GM10248 (cell line): ENCODE data around the gene PTPN2.

Experiments used
- CTCF ChIA-PET: fragments of 300-600 bp; sonication (Branson Sonifier 250); formaldehyde crosslinking; extraction: SDS; loops from one replicate; lab custom pipeline; 2021; ENCODE audit warnings: antibody characterized with exemption; lab: Yijun Ruan, JAX
- POLR2A ChIA-PET: fragments of 350-650 bp; sonication (Branson Sonifier 250); formaldehyde crosslinking; extraction: SDS; loops from one replicate; lab custom pipeline; 2020; ENCODE audit warnings: antibody characterized with exemption; lab: Yijun Ruan, JAX
- DNase-seq: peaks from one replicate; pipeline ENCODE4 v3.0.0; 2012; ENCODE audit errors: extremely low spot score
- TF ChIP-seq, protein P1 (sequence below): IDR thresholded peaks from 2 replicates; pipeline ENCODE4 v1.5.1; 2012; ENCODE audit warnings: mild to moderate bottlenecking, low read depth; ENCODE audit errors: extremely low read depth, missing control alignments, control extremely low read depth

The PTPN2 gene

DNA sequence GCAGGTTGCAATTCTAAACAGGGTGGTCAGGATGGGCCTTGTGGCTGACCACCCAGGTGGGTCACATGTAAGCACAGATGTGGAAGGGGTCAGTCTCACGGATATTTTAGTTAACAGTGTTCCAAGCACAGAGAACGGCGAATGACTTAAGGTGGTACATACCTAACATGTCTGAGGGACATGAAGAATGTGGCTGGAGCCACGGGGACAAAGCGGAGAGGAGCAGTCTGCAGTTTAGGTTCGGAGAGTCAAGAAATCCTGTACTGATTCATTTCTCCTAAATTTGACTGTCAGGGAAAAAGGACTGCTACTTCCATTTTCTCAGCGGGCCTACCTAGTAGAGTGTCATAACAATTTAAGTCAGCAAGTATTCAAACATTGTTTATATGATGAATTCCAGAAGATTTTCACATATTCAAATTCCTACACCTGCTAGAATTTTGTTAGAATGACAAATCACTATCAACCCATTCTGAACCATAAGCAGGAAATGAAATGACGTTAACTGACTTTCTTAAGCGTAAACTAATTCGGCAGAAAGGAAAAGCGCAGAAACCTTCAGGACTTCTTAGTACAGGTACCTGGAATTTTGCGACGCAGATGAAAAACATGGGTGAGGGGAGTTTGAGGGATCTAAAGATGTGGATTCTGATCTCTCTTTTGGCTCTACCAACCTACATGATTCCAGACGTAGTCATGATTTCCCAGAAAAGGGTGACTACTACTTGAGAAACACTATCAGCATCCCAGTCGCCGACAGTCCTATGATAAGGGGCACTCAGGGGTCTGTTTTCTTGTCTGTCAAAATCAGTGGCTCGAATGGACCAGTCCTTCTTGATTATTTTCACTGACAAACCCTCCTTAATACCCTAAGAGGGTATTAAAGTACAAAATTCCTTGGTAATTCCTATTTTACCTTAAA, 41.3 kb downstream of the PTPN2 start:
- CTCF ChIA-PET: interaction anchor here (1.9 kb wide), 1 partner anchor 10 kb away, joined by 5 read pairs; no protein-coding TSS in a partner anchor
- TF ChIP-seq, protein P1, sequence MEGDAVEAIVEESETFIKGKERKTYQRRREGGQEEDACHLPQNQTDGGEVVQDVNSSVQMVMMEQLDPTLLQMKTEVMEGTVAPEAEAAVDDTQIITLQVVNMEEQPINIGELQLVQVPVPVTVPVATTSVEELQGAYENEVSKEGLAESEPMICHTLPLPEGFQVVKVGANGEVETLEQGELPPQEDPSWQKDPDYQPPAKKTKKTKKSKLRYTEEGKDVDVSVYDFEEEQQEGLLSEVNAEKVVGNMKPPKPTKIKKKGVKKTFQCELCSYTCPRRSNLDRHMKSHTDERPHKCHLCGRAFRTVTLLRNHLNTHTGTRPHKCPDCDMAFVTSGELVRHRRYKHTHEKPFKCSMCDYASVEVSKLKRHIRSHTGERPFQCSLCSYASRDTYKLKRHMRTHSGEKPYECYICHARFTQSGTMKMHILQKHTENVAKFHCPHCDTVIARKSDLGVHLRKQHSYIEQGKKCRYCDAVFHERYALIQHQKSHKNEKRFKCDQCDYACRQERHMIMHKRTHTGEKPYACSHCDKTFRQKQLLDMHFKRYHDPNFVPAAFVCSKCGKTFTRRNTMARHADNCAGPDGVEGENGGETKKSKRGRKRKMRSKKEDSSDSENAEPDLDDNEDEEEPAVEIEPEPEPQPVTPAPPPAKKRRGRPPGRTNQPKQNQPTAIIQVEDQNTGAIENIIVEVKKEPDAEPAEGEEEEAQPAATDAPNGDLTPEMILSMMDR: no peak
- no peak for DNase-seq
- POLR2A ChIA-PET: no interaction called here

DNA sequence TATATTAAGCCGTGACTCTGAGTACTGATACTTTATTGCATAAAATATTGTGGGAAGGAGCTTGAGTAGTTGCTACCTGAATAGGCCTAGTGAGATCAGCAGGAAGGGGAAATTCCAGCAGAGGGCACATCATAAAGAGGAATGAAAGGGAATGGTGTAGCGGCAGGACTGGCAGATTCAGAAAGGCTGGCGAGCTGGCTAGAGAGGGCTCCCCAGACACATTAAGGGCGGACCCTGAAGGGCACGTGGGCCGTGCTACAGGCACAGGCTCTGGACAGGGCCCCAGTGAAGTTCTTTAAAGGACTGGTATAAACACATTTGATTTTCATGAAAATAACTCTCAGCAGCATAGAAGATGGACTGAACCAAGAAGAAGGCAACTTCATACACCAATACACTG, 43.0 kb downstream of the PTPN2 start:
- DNase-seq: no peak
- ChIA-PET CTCF (interaction anchor here (1.1 to 1.5 kb wide), 3 partner anchors 15 to 52 kb away, joined by 3 read pairs; no protein-coding TSS in a partner anchor), POLR2A (no interaction called here)
- TF ChIP-seq, protein P1: no peak

DNA sequence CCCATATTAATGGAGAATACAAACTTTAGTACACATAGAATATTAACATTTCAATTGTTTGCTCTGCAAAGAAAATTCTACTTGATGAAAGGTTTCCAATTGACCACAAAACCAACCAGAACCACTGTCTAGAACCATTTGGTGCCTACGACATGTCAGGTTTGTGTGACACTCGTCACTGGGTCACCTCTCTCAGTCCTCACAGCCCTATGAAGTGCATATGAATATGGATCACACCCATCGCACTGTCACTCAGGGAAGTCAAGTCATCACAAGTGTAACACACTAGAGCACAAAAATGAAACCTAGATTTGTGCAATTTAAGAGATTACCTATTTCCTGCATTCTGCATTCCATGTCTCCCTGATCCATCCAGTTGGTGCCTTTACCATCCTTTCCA, 43.7 kb downstream of the PTPN2 start:
- no peak for DNase-seq
- TF ChIP-seq, protein P1: no peak
- ChIA-PET POLR2A (no interaction called here), CTCF (interaction anchor here (1.1 to 1.5 kb wide), 4 partner anchors 16 to 52 kb away, joined by 3 to 6 read pairs (median 3); no protein-coding TSS in a partner anchor)

DNA sequence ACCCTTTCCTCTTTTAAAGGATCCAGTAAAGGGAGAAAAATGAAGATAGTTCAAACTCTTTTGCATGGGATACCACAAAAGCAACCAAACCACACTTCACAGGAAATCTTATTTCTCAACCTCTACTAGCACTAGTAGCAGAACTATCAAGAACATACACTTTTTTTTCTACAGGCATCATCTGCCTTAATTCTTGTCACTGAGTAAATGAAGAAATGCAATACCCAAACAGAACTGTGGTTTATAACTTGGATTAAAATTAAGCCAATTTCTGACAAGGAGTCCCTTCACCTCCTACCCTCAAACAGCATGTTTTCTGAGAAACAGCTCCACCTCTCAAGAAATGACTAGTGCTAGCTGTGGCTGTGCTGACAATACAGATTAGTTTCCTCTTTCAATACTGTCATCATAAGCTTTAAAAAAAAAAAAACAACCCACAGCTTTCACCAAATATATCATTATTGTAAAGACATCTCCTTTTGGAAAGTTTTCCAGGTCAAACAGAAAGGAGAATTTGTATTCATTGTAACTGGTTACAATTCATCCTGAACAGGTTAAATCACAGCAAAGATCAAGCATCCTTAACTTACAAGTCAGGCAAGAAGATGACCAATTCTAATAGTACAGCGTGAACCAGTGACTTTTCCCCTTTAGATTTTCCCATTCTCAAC, 44.4 kb downstream of the PTPN2 start:
- CTCF ChIA-PET: interaction anchor here (1.4 kb wide), 1 partner anchor 24 kb away, joined by 6 read pairs; no protein-coding TSS in a partner anchor
- DNase-seq: peak; percentile 71
- TF ChIP-seq, protein P1: no peak
- POLR2A ChIA-PET: interaction anchor here (0.5 to 0.9 kb wide), 2 partner anchors 44 to 159 kb away, joined by 3 to 4 read pairs; partner anchors contain the start of gene PTPN2

DNA sequence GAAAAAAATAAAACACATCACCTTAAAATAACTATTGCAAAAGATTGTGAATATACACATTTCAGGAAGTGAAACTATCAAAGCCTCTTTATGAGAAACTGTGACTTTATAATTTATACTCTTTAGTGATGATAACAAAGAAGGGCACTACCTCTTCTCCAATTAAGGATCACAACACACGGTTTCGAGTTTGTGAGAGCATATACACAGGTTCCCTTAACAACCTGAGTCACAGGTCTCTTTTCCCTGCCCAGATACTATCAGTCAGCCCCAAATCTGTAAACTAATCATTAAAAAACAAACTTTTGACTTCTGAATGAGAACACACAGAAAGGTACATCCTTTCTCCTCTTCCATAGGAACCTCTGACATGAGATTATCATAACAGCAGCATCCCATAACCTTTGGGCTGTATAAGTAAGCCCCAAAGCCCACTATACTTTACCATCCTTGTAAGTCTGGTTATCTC, 44.9 kb downstream of the PTPN2 start:
- CTCF ChIA-PET: interaction anchor here (1.4 kb wide), 1 partner anchor 24 kb away, joined by 6 read pairs; no protein-coding TSS in a partner anchor
- peak; percentile 53 for DNase-seq
- POLR2A ChIA-PET: interaction anchor here (0.9 kb wide), 1 partner anchor 45 kb away, joined by 4 read pairs; the partner anchor contains the start of gene PTPN2
- TF ChIP-seq, protein P1: no peak

DNA sequence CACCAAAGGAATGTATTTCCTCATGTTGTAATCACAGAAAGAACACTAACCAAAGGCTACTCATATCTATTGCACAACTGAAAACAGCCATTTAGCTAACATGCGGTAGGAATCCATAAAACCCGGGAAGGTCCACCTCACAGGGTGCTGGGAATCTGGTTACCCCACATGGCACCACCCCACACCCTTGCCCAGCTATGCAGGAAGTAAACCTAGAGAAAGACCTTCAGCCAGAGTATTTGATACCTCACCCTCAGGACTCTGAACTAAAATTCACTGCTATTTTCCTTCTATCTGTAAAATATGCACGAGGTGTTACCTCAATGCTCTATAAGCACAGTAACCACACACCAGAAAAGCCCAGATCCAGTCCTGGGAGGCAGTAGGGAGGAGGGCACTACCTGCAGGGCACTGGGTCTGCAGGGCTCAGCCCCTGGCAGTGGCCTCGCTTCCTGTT, 45.8 kb downstream of the PTPN2 start:
- peak; percentile 26 for DNase-seq
- TF ChIP-seq, protein P1: no peak
- ChIA-PET POLR2A (no interaction called here), CTCF (no interaction called here)
